Effector memory CD4-positive, alpha-beta T cell (primary cell): Measurements from ENCODE around the gene KMT2A.

Source experiments
- DNase-seq, 3 donors: peaks; one replicate each; pipeline ENCODE4 v3.0.0-alpha.2; 2020
- H3K27ac ChIP-seq: 2 replicates; pipeline ENCODE4 v1.7.0; 2013; ENCODE audit warnings: mild to moderate bottlenecking, low read length, moderate library complexity; ENCODE audit not compliant: insufficient read depth, poor library complexity, severe bottlenecking
- H3K27me3 ChIP-seq: replicated peaks from 2 replicates; pipeline ENCODE4 v1.7.0; 2013; ENCODE audit warnings: mild to moderate bottlenecking, low read length; ENCODE audit not compliant: insufficient read depth, control insufficient read depth, poor library complexity, severe bottlenecking
- H3K36me3 ChIP-seq: 2 replicates; pipeline ENCODE4 v1.7.0; 2013; ENCODE audit warnings: mild to moderate bottlenecking, low read length, moderate library complexity; ENCODE audit not compliant: control insufficient read depth, insufficient read depth
- H3K4me1 ChIP-seq: 2 replicates; pipeline ENCODE4 v1.7.0; 2013; ENCODE audit warnings: low read length, mild to moderate bottlenecking; ENCODE audit not compliant: control insufficient read depth, insufficient read depth, poor library complexity, severe bottlenecking
- H3K4me3 ChIP-seq: 2 replicates; pipeline ENCODE4 v1.7.0; 2013; ENCODE audit warnings: low read length, low read depth, mild to moderate bottlenecking; ENCODE audit not compliant: insufficient read depth, poor library complexity, severe bottlenecking
- H3K9me3 ChIP-seq: 2 replicates; pipeline ENCODE4 v1.7.0; 2013; ENCODE audit warnings: mild to moderate bottlenecking, low read length, moderate library complexity; ENCODE audit not compliant: control insufficient read depth

KMT2A gene

GRCh38 chr11:118530683-118531596 lies 94.6 kb downstream of the KMT2A start, which contains the start of gene TMEM25:
TSS of gene TMEM25 (plus strand) at chr11:118531192. CDS start at chr11:118531802, 610 bp downstream.
- no peaks in the 10 kb centered on the region for H3K9me3 ChIP-seq
- peak; percentile 33 to 57 (median 51) for DNase-seq
- peak within 1 kb of the TSS; percentile 65 for H3K27ac ChIP-seq
- H3K36me3 ChIP-seq, result peaks cover 9% of the 10 kb centered on the region
- peak within 1 kb of the TSS; percentile 92 for H3K4me3 ChIP-seq
- H3K4me1 ChIP-seq, result peaks cover 14% of the 10 kb centered on the region
- H3K27me3 ChIP-seq, result no peaks in the 10 kb centered on the region

- H3K36me3 ChIP-seq, result peaks cover 9% of the 10 kb centered on the region
- H3K27me3 ChIP-seq, result no peaks in the 10 kb centered on the region
- no peak for DNase-seq
- no peaks in the 10 kb centered on the region for H3K9me3 ChIP-seq
- H3K4me3 ChIP-seq, result peak overlapping the region; percentile 92
- peak overlapping the region; percentile 48 for H3K27ac ChIP-seq
- peaks cover 14% of the 10 kb centered on the region for H3K4me1 ChIP-seq
These were observed 95.3 kb downstream of the KMT2A start for GRCh38 chr11:118531597-118532084.

GRCh38 chr11:118532091-118532490 lies 95.8 kb downstream of the KMT2A start:
- Histone ChIP-seq H3K4me1 (peaks cover 14% of the 10 kb centered on the region), H3K36me3 (peaks cover 9% of the 10 kb centered on the region), H3K9me3 (no peaks in the 10 kb centered on the region), H3K27ac (peak overlapping the region; percentile 48), H3K4me3 (no peak overlapping the region), H3K27me3 (no peaks in the 10 kb centered on the region)
- DNase-seq, result no peak

- Histone ChIP-seq H3K9me3 (no peaks in the 10 kb centered on the region), H3K36me3 (peaks cover 9% of the 10 kb centered on the region), H3K4me1 (peaks cover 14% of the 10 kb centered on the region), H3K4me3 (no peak overlapping the region), H3K27ac (no peak overlapping the region), H3K27me3 (no peaks in the 10 kb centered on the region)
- DNase-seq, result no peak
These were observed 96.8 kb downstream of the KMT2A start for GRCh38 chr11:118532852-118533768.

GRCh38 chr11:118533769-118534729 lies 97.8 kb downstream of the KMT2A start:
- H3K27me3 ChIP-seq, result no peaks in the 10 kb centered on the region
- peaks cover 9% of the 10 kb centered on the region for H3K36me3 ChIP-seq
- H3K27ac ChIP-seq, result no peak overlapping the region
- DNase-seq, result no peak
- H3K9me3 ChIP-seq, result no peaks in the 10 kb centered on the region
- peaks cover 14% of the 10 kb centered on the region for H3K4me1 ChIP-seq
- no peak overlapping the region for H3K4me3 ChIP-seq

- H3K4me1 ChIP-seq, result peaks cover 9% of the 10 kb centered on the region
- DNase-seq, result no peak
- no peaks in the 10 kb centered on the region for H3K9me3 ChIP-seq
- no peak overlapping the region for H3K27ac ChIP-seq
- peaks cover 9% of the 10 kb centered on the region for H3K36me3 ChIP-seq
- no peak overlapping the region for H3K4me3 ChIP-seq
- H3K27me3 ChIP-seq, result no peaks in the 10 kb centered on the region
These were observed 99.0 kb downstream of the KMT2A start for GRCh38 chr11:118535261-118535660.

- H3K27me3 ChIP-seq, result no peaks in the 10 kb centered on the region
- H3K27ac ChIP-seq, result no peak overlapping the region
- no peak overlapping the region for H3K4me3 ChIP-seq
- no peak for DNase-seq
- no peaks in the 10 kb centered on the region for H3K9me3 ChIP-seq
- peaks cover 12% of the 10 kb centered on the region for H3K36me3 ChIP-seq
- H3K4me1 ChIP-seq, result peaks cover 3% of the 10 kb centered on the region
These were observed 100.4 kb downstream of the KMT2A start for GRCh38 chr11:118536726-118537125.

- Histone ChIP-seq H3K36me3 (peaks cover 15% of the 10 kb centered on the region), H3K9me3 (no peaks in the 10 kb centered on the region), H3K4me1 (no peaks in the 10 kb centered on the region), H3K27me3 (no peaks in the 10 kb centered on the region), H3K27ac (no peak overlapping the region), H3K4me3 (no peak overlapping the region)
- DNase-seq, result no peak
These were observed 101.2 kb downstream of the KMT2A start for GRCh38 chr11:118537409-118537980.
